SK-N-MC (cell line): ENCODE data around the gene C4orf50.

Experiments used
- EZH2 ChIP-seq: fragments of 200-600 bp; sonication (generic); IDR thresholded peaks from one replicate; pipeline ENCODE4 v1.6.1; 2017; ENCODE audit warnings: antibody characterized with exemption
- FOXP2 ChIP-seq: optimal IDR thresholded peaks from 2 replicates; pipeline ENCODE3; 2011; ENCODE audit warnings: mild to moderate bottlenecking, moderate library complexity; ENCODE audit not compliant: insufficient read depth; ENCODE audit errors: extremely low read length, control extremely low read depth
- POLR2AphosphoS5 ChIP-seq: IDR thresholded peaks from 2 replicates; pipeline ENCODE4 v1.6.1; 2012; ENCODE audit warnings: mild to moderate bottlenecking, low read depth, low read length, borderline replicate concordance

GRCh38 chr4:5881340-5881739 is 136.9 kb downstream of the C4orf50 start:
- no peak for TF ChIP-seq EZH2
- no peak for TF ChIP-seq POLR2AphosphoS5
- no peak for TF ChIP-seq FOXP2
